AG08395 (cell line): ENCODE data around the gene PPARA.

Experiments
- DNase-seq: peaks from one replicate; pipeline ENCODE4 v3.0.0; 2012; ENCODE audit warnings: mixed read lengths, low spot score

The PPARA gene

GRCh38 chr22:46274381-46274780 is 124.1 kb downstream of the PPARA start:
- DNase-seq, result no peak

GRCh38 chr22:46275455-46276122 is 125.3 kb downstream of the PPARA start:
- DNase-seq, result peak; percentile 29

GRCh38 chr22:46276563-46276962 is 126.2 kb downstream of the PPARA start:
- DNase-seq, result no peak

- DNase-seq, result no peak
Measured at GRCh38 chr22:46278656-46279645, 128.6 kb downstream of the PPARA start.

- DNase-seq, result no peak
Measured at GRCh38 chr22:46280063-46280817, 129.9 kb downstream of the PPARA start.

- DNase-seq, result no peak
Measured at GRCh38 chr22:46280999-46281623, 130.8 kb downstream of the PPARA start.

GRCh38 chr22:46281866-46282678 is 131.7 kb downstream of the PPARA start:
- DNase-seq, result no peak

- no peak for DNase-seq
Measured at GRCh38 chr22:46286006-46286405, 135.7 kb downstream of the PPARA start.

- no peak for DNase-seq
Measured at GRCh38 chr22:46286941-46287872, 136.9 kb downstream of the PPARA start.

GRCh38 chr22:46287873-46288751 is 137.8 kb downstream of the PPARA start:
- DNase-seq, result no peak

GRCh38 chr22:46288846-46289243 is 138.5 kb downstream of the PPARA start:
- DNase-seq, result no peak

GRCh38 chr22:46289244-46289891 is 139.0 kb downstream of the PPARA start:
- DNase-seq, result no peak

GRCh38 chr22:46290121-46290842 is 140.0 kb downstream of the PPARA start:
- DNase-seq, result no peak

- DNase-seq, result no peak
Measured at GRCh38 chr22:46290843-46291785, 140.8 kb downstream of the PPARA start.

GRCh38 chr22:46292173-46292572 is 141.8 kb downstream of the PPARA start:
- DNase-seq, result no peak

- DNase-seq, result no peak
Measured at GRCh38 chr22:46292732-46293131, 142.4 kb downstream of the PPARA start.
